ENCODE data around the gene SIX1.

SIX1 gene

DNA sequence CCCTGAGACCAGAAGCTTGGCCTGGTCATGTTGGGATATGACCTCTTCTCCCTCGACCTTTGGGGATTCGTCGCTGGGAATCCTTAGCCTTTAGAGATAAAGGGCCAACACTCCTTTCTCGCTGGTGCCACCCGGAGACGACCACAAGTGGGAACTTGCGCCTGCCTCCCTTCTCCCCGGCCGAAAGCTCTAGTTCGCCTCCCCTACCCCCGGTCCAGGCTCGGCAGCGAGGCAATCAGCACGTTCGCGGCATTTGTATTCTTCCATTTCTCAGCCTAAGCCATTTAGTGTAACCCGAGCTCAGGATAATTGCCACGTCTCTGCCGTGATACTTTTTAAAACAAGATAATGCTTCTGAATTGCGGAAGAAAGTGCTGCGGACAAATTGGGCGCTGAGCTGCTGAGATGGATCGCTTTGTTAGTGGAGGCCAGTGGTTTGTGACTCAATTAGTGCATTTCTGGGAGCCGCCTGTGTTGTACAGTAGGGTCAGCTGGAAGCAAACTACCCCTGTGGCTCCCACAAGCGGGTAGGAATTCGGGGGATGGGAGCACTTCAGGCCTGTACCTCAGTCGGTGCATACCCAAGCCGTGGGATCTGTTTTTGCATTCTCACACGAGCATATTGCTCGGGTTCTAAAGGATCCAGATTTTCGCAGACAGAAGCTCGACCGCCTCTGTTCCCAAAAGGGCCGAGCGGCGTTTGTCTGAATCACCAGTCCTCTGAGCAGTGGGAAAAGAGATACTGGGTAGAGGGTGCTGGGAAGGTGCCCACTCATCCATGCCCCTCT lies 6.8 kb upstream of the SIX1 start:
- TF ChIP-seq, protein P1, sequence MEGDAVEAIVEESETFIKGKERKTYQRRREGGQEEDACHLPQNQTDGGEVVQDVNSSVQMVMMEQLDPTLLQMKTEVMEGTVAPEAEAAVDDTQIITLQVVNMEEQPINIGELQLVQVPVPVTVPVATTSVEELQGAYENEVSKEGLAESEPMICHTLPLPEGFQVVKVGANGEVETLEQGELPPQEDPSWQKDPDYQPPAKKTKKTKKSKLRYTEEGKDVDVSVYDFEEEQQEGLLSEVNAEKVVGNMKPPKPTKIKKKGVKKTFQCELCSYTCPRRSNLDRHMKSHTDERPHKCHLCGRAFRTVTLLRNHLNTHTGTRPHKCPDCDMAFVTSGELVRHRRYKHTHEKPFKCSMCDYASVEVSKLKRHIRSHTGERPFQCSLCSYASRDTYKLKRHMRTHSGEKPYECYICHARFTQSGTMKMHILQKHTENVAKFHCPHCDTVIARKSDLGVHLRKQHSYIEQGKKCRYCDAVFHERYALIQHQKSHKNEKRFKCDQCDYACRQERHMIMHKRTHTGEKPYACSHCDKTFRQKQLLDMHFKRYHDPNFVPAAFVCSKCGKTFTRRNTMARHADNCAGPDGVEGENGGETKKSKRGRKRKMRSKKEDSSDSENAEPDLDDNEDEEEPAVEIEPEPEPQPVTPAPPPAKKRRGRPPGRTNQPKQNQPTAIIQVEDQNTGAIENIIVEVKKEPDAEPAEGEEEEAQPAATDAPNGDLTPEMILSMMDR (IDR thresholded peaks at IDR 0.05) = no peak
- peak overlapping the region; percentile 72 for H3K4me3 ChIP-seq
- H3K27ac ChIP-seq = no peak overlapping the region
- DNase-seq (ENCODE audit: low spot score) = no peak

DNA sequence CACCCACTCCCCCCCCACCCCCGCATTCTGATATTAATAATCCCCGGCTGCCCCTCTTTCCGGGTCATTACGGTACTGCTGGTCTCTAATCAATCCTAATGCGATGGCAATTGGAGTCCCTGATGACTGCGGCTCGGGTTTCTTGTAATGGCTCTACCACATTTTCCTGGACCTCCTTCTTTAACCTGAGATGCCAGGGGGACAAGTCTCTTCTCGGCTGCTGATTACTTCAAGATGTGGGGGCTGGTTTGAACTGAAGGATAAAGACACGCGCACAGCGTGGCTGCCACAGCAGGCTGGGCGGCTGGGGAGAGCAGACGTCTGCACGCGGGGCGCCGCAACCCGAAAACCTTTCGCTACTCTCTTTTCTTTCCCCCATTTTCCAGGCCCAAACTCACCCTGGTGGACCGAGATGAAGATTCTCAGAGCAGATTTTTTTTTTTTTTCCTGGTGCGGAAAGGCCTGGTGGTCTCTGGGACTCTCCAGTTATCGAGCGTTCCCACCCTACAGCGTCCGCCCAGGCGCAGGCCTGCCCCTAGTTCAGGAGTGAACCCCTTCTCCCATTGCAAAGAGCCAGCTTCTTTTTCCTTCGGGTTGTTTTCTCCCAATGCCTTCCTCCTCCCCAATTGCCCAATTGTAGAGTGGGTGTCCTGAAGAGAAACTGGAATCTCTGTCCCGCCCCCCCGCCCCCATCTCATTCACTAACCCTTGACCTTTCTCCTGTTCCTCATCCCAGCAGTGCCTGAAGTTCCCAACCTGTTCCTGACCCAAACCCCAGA lies 6.0 kb upstream of the SIX1 start:
- TF ChIP-seq, protein P1 (IDR thresholded peaks at IDR 0.05) = no peak
- no peak for DNase-seq (ENCODE audit: low spot score)
- no peak overlapping the region for H3K27ac ChIP-seq
- H3K4me3 ChIP-seq = no peak overlapping the region

DNA sequence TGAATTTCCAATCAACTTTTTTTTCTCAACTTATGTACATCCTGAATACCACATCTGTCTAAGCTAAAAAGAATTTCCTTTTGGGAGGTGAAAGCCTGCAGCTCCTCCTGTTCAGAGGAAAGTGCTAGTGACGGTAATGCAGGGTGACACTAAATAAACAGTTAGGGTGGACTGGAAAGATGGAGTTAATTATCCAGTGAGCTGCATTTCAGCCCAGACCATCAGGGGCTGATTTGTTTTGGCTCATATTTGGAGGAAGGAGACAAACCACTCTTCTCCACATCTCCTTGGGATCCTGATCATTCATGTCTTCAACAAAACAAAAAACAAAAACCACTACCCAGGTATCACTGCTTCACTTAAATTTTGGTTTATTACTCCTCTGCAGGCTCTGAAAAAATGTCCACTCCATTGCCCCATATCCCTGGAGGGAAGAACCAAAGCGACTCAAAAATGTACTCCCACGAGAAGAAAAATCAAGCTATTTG lies 5.1 kb upstream of the SIX1 start:
- no peak for DNase-seq (ENCODE audit: low spot score)
- H3K4me3 ChIP-seq = no peak overlapping the region
- no peak overlapping the region for H3K27ac ChIP-seq
- TF ChIP-seq, protein P1 (IDR thresholded peaks at IDR 0.05) = no peak

DNA sequence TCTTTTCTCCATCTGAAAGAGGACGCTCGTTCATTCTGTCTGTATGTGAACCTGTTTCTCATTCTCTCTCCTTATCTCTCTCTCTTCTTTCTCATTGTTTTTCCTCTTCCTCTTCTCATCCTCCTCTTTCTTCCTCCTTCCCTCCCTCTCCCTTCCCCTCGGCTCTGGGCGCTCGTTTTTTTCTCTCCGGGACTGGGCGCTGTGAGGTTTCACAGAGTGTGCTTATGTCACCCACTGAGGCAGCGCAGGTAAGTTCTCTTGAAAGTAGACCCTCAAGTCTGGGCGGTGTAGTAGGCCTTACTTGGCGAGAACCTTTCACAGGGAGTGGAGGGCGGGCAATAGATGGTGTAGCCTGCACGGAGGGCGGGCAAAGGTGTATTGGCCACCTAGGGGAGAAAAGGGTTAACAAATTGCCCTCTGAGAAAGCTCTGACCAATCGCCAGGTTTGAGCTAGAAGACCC lies 4.5 kb upstream of the SIX1 start:
- DNase-seq (ENCODE audit: low spot score) = no peak
- TF ChIP-seq, protein P1 (IDR thresholded peaks at IDR 0.05) = no peak
- Histone ChIP-seq H3K4me3 (no peak overlapping the region), H3K27ac (no peak overlapping the region)

DNA sequence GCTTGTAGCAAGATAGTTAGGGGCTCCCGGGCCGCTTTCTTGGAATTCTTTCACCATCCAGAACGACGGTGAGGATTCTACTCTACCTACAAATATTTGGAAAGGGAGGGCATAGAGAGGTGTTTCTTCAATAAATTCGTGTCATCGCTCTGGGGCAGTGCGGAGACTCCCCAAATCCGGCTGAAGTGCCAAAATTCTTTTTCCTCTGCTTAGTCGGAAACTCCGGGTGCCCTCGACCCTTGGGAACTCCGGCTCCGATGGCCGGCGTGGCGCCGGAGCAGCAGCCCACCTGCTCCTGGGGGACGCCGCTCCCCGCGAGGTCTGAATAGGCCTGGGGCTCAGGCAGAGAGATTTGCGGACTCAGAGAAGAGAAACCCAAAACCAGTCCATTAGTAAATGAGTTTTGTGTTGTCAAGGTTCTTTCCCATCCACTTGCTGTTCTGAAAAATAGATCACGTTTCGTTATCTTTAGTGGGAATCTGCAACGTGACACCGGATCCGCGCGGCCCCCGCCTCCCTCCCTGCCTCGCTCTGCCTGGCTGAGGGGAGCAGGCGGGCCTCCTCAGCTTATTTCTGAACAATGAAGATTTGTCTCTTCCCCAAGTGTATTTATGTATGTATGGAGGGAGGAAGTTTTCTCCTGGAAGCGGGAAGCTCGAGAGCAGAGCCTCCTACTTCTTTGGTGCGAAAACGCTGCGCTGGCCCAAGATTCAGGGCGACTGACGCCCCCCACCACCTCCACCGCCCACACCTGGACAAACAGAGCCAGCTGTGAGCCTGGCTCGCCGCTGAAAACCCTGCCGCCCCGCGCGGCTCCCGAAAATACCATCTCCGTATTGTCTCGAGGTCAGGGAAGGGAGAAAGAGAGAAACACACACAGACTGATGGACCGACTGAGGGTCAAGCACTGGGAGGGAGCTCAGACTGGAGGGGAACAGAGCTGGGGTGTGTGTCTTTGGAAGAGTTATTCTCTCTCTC lies 3.7 kb upstream of the SIX1 start:
- DNase-seq (ENCODE audit: low spot score) = no peak

More for the DNA sequence above, 3.7 kb upstream of the SIX1 start:
- H3K27ac ChIP-seq = no peak overlapping the region
- TF ChIP-seq, protein P1 (IDR thresholded peaks at IDR 0.05) = no peak
- peak overlapping the region; percentile 14 for H3K4me3 ChIP-seq

Data from coronary artery (tissue), 2 donors.